ENCODE results near the gene CACNA1G.

DNA sequence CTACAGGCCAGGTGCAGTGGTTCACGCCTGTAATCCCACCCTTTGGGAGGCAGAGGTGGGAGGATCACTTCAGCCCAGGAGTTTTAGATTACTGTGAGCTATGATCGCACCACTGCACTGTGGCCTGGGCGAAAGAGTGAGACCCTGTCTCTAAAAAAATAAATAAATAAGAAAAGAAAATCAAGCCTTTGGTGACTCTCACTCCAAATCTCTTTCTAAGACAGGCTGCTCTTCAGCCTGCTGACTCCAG is 75.1 kb downstream of the CACNA1G start:
- no peak for TF ChIP-seq CTCF (IDR thresholded peaks at IDR 0.05)
- no peak for TF ChIP-seq POLR2A (IDR thresholded peaks at IDR 0.05)
- TF ChIP-seq POLR2AphosphoS5 (IDR thresholded peaks at IDR 0.05): no peak

Measured in prostate gland (tissue), 2 donors.